ENCODE data around the gene NGEF.

GRCh38 chr2:233036162-233036838 lies 23.2 kb upstream of the NGEF start:
- TF ChIP-seq CTCF (conservative IDR thresholded peaks at IDR 0.05) (no peak), ZFX (IDR thresholded peaks at IDR 0.05) (no peak)
